HCT116 (cell line): ENCODE results near the gene MED13L. TPM values are rescaled to one million over a fixed set of nuclear protein-coding genes. Genes with fewer than 3 reads are reported as not detected.

ENCODE experiments used
- ATAC-seq: fragments of 200-7000 bp; cut with Tn5 transposase; 2 replicates; pipeline ENCODE4 v1.9.1; 2020; ENCODE audit warnings: mild to moderate bottlenecking, moderate library complexity
- BruUV-seq: library from RNA; stranded (reverse); fragments of 400-500 nt; replicated peaks from 2 replicates; lab custom pipeline; 2021; lab: Mats Ljungman, UMichigan
- CTCF ChIA-PET: fragments of 300-600 bp; sonication (Branson Sonifier 250); formaldehyde crosslinking; loops from one replicate; lab custom pipeline; 2021; ENCODE audit warnings: antibody characterized with exemption; lab: Charles Lee
- POLR2A ChIA-PET: fragments of 300-600, 350-600 bp; sonication (Branson Sonifier 250); formaldehyde crosslinking; loops from one replicate; lab custom pipeline; 2021; ENCODE audit warnings: antibody characterized with exemption; lab: Charles Lee
- RAD21 ChIA-PET, 2 experiments: fragments of 300-600 bp; sonication (Branson Sonifier 250); formaldehyde crosslinking; loops; one replicate each; lab custom pipeline; 2023; ENCODE audit warnings: low total read pairs in 2 of 2; ENCODE audit not compliant: uncharacterized antibody in 2 of 2, unreplicated experiment in 2 of 2, low non-redundant PET in 1 of 2; lab: Charles Lee
- DNase-seq: peaks from one replicate; pipeline ENCODE4 v3.0.0-alpha.2; 2010; ENCODE audit warnings: low read depth, low spot score
- H2AFZ ChIP-seq: fragments of 200-600 bp; shearing (Covaris generic), sonication (generic); 2 replicates; pipeline ENCODE4 v1.6.1; 2017; ENCODE audit warnings: low read depth, mixed run types, mixed read lengths, antibody characterized with exemption, low read length; ENCODE audit not compliant: poor library complexity, severe bottlenecking
- H3K27ac ChIP-seq: 2 replicates; pipeline ENCODE4 v1.5.1; 2012; ENCODE audit warnings: low read depth, low read length
- H3K27me3 ChIP-seq: fragments of 200-600 bp; sonication (generic); 2 replicates; pipeline ENCODE4 v1.6.1; 2016; ENCODE audit warnings: mixed run types, low read length, mixed read lengths; ENCODE audit not compliant: insufficient read depth
- H3K36me3 ChIP-seq, 2 experiments: fragments of 200-500 bp in 1 of 2; fragments of 200-600 bp in 1 of 2; sonication (Bioruptor generic) in 1 of 2; sonication (generic) in 1 of 2; 2 replicates each; pipeline versions ENCODE4 v1.5.1 to v1.6.1; 2014 to 2016; ENCODE audit warnings: low read length in 2 of 2, inconsistent platforms in 1 of 2, mixed read lengths in 1 of 2, mixed run types in 1 of 2; ENCODE audit not compliant: insufficient read depth in 2 of 2, control insufficient read depth in 1 of 2
- H3K4me1 ChIP-seq, 2 experiments: fragments of 200-600 bp in 1 of 2; sonication (generic) in 1 of 2; 2 replicates each; pipeline versions ENCODE4 v1.5.1 to v1.6.1; 2012 to 2017; ENCODE audit warnings: low read length in 2 of 2, inconsistent platforms in 1 of 2, mild to moderate bottlenecking in 1 of 2, mixed read lengths in 1 of 2, mixed run types in 1 of 2, moderate library complexity in 1 of 2; ENCODE audit not compliant: insufficient read depth in 2 of 2, control insufficient read depth in 1 of 2
- H3K4me2 ChIP-seq: fragments of 200-600 bp; sonication (generic); 2 replicates; pipeline ENCODE4 v1.6.1; 2017; ENCODE audit warnings: mixed run types, low read length, mixed read lengths
- H3K4me3 ChIP-seq, 2 experiments: fragments of 200-600 bp in 1 of 2; sonication (generic) in 1 of 2; replicated peaks in 1 of 2; 2 replicates each; pipeline ENCODE4 v1.5.1; 2011 to 2016; ENCODE audit warnings: low read length in 2 of 2, control low read depth in 1 of 2, low read depth in 1 of 2, mild to moderate bottlenecking in 1 of 2, mixed read lengths in 1 of 2, mixed run types in 1 of 2
- H3K79me2 ChIP-seq: fragments of 200-600 bp; sonication (generic); 2 replicates; pipeline ENCODE4 v1.6.1; 2017; ENCODE audit warnings: mild to moderate bottlenecking, mixed run types, low read length, moderate library complexity, mixed read lengths; ENCODE audit not compliant: insufficient read depth
- H3K9ac ChIP-seq: fragments of 200-600 bp; sonication (generic); 2 replicates; pipeline ENCODE4 v1.6.1; 2016; ENCODE audit warnings: low read length, mixed read lengths
- H3K9me2 ChIP-seq: fragments of 200-600 bp; sonication (generic), shearing (Covaris generic); 2 replicates; pipeline ENCODE4 v1.6.1; 2017; ENCODE audit warnings: mixed run types, mild to moderate bottlenecking, moderate library complexity; ENCODE audit not compliant: insufficient read depth
- H3K9me3 ChIP-seq, 2 experiments: fragments of 200-500 bp in 1 of 2; fragments of 200-600 bp in 1 of 2; sonication (Bioruptor generic) in 1 of 2; sonication (generic) in 1 of 2; 2 replicates each; pipeline ENCODE4 v1.6.1; 2014 to 2017; ENCODE audit warnings: low read length in 2 of 2, mixed read lengths in 2 of 2, inconsistent platforms in 1 of 2, low read depth in 1 of 2, mild to moderate bottlenecking in 1 of 2, mixed run types in 1 of 2, moderate library complexity in 1 of 2; ENCODE audit not compliant: control insufficient read depth in 1 of 2, insufficient read depth in 1 of 2
- H4K20me1 ChIP-seq: fragments of 200-600 bp; sonication (generic), shearing (Covaris generic); 2 replicates; pipeline ENCODE4 v1.6.1; 2017; ENCODE audit warnings: mixed run types, mild to moderate bottlenecking, moderate library complexity; ENCODE audit not compliant: insufficient read depth
- EZH2 ChIP-seq: fragments of 200-600 bp; sonication (generic); IDR thresholded peaks from 2 replicates; pipeline ENCODE4 v1.6.1; 2017; ENCODE audit warnings: antibody characterized with exemption, mixed run types
- POLR2A ChIP-seq: IDR thresholded peaks from 2 replicates; pipeline ENCODE4 v1.7.0; 2011; ENCODE audit warnings: borderline replicate concordance; ENCODE audit not compliant: insufficient read depth, insufficient read length; ENCODE audit errors: extremely low read depth
- REST ChIP-seq: IDR thresholded peaks from 2 replicates; pipeline ENCODE4 v1.6.1; 2012; ENCODE audit warnings: low read depth
- SP1 ChIP-seq: IDR thresholded peaks from 2 replicates; pipeline ENCODE4 v1.6.1; 2012; ENCODE audit warnings: low read depth
- SRF ChIP-seq: IDR thresholded peaks from 2 replicates; pipeline ENCODE4 v1.6.1; 2012; ENCODE audit warnings: low read depth
- TCF7L2 ChIP-seq: IDR thresholded peaks from 2 replicates; pipeline ENCODE4 v1.7.0; 2011; ENCODE audit warnings: borderline replicate concordance, inconsistent platforms; ENCODE audit not compliant: insufficient read depth, insufficient read length; ENCODE audit errors: extremely low read depth
- YY1 ChIP-seq: IDR thresholded peaks from 2 replicates; pipeline ENCODE4 v1.6.1; 2011; ENCODE audit warnings: low read length, low read depth, moderate library complexity, mild to moderate bottlenecking; ENCODE audit not compliant: insufficient replicate concordance; ENCODE audit errors: extremely low read depth
- ZFX ChIP-seq: fragments of 450-650 bp; IDR thresholded peaks from 2 replicates; pipeline ENCODE4 v1.6.1; 2017
- intact Hi-C: fragments of 100-400 bp; cut with micrococcal nuclease; formaldehyde crosslinking; loops from 2 replicates; pipeline ENCODE4 v1.10.0; 2022
- total RNA-seq: library from RNA; stranded (reverse); gene quantifications from one replicate; pipeline ENCODE4 v1.2.1, GENCODE V29; 2021; ENCODE audit not compliant: unreplicated experiment
- TF ChIP-seq, protein P1 (sequence below), 3 experiments: fragments of 200-600 bp in 1 of 3; sonication (generic) in 1 of 3; IDR thresholded peaks in 2 of 3; conservative IDR thresholded peaks in 1 of 3; 2 replicates each; pipeline ENCODE4 v1.5.1; 2012 to 2017; ENCODE audit warnings: low read depth in 2 of 3, low read length in 2 of 3, antibody characterized with exemption in 1 of 3, borderline replicate concordance in 1 of 3, control low read depth in 1 of 3, mild to moderate bottlenecking in 1 of 3, mixed read lengths in 1 of 3, mixed run types in 1 of 3, moderate library complexity in 1 of 3; ENCODE audit not compliant: insufficient read depth in 1 of 3

Gene MED13L
- total RNA-seq, 1 experiment from 2014 or later, result 176 TPM

GRCh38 chr12:116238149-116238548 lies 39.3 kb downstream of the MED13L start:
- Histone ChIP-seq H3K27me3 (no peaks in the 10 kb centered on the region), H2AFZ (no peak overlapping the region), H3K4me3 (no peak overlapping the region), H4K20me1 (peaks cover 72% of the 10 kb centered on the region), H3K27ac (no peak overlapping the region), H3K4me2 (no peak overlapping the region), H3K36me3 (0 out of 4 replicates have a peak, but pooled peaks cover 0 to 3% of the 10 kb centered on the region in 2 experiments), H3K9ac (no peak overlapping the region), H3K9me2 (no peaks in the 10 kb centered on the region), H3K9me3 (no peaks in the 10 kb centered on the region)
- ChIA-PET RAD21 (no interaction called here), CTCF (no interaction called here), POLR2A (no interaction called here)
- no TSS peak for BruUV-seq
- DNase-seq (no peak), ATAC-seq (no peak)
- intact Hi-C loops, result no loop called here
- TF ChIP-seq EZH2, result no peak
- TF ChIP-seq SRF, result no peak
- no peak for TF ChIP-seq REST
- TF ChIP-seq TCF7L2, result no peak
- TF ChIP-seq POLR2A, result no peak
- no peak for TF ChIP-seq YY1
- TF ChIP-seq, protein P1, sequence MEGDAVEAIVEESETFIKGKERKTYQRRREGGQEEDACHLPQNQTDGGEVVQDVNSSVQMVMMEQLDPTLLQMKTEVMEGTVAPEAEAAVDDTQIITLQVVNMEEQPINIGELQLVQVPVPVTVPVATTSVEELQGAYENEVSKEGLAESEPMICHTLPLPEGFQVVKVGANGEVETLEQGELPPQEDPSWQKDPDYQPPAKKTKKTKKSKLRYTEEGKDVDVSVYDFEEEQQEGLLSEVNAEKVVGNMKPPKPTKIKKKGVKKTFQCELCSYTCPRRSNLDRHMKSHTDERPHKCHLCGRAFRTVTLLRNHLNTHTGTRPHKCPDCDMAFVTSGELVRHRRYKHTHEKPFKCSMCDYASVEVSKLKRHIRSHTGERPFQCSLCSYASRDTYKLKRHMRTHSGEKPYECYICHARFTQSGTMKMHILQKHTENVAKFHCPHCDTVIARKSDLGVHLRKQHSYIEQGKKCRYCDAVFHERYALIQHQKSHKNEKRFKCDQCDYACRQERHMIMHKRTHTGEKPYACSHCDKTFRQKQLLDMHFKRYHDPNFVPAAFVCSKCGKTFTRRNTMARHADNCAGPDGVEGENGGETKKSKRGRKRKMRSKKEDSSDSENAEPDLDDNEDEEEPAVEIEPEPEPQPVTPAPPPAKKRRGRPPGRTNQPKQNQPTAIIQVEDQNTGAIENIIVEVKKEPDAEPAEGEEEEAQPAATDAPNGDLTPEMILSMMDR (IDR thresholded peaks at IDR 0.05 in 2 of 3, conservative IDR thresholded peaks at IDR 0.05 in 1 of 3; ENCODE audit: borderline replicate concordance in 1 of 3, insufficient read depth in 1 of 3, low read depth in 2 of 3, low read length in 2 of 3), result no peak
- TF ChIP-seq SP1, result no peak
- no peak for TF ChIP-seq ZFX
- TF ChIP-seq, all 23 proteins: peak for 0
- Histone ChIP-seq H3K79me2 (peaks cover 100% of the 10 kb centered on the region), H3K4me1 (peaks cover 12 to 44% of the 10 kb centered on the region in 2 experiments)
